Panc1 (cell line): ENCODE results near the gene YTHDF1. TPM values are rescaled to one million over a fixed set of nuclear protein-coding genes. Genes with fewer than 3 reads are reported as not detected.

Experiments used
- ATAC-seq: fragments of 200-7000 bp; cut with Tn5 transposase; 2 replicates; pipeline ENCODE4 v1.9.1; 2020; ENCODE audit warnings: mild to moderate bottlenecking, moderate library complexity
- BruUV-seq: library from RNA; stranded (reverse); fragments of 400-500 nt; replicated peaks from 2 replicates; lab custom pipeline; 2021; lab: Mats Ljungman, UMichigan
- CTCF ChIA-PET: fragments of 300-600 bp; sonication (Branson Sonifier 250); formaldehyde crosslinking; loops from one replicate; lab custom pipeline; 2022; ENCODE audit warnings: antibody characterized with exemption; lab: Charles Lee
- POLR2A ChIA-PET: fragments of 300-600 bp; sonication (Branson Sonifier 250); formaldehyde crosslinking; loops from one replicate; lab custom pipeline; 2022; ENCODE audit warnings: antibody characterized with exemption; lab: Charles Lee
- DNase-seq: peaks from one replicate; pipeline ENCODE4 v3.0.0-alpha.2; 2010; ENCODE audit warnings: low read depth, low spot score
- H3K27ac ChIP-seq: 2 replicates; pipeline ENCODE4 v1.5.1; 2011; ENCODE audit warnings: mild to moderate bottlenecking, low read length, inconsistent platforms
- H3K27me3 ChIP-seq: fragments of 200-500 bp; sonication (Bioruptor generic); 2 replicates; pipeline ENCODE4 v1.6.0; 2014; ENCODE audit warnings: low read length, inconsistent platforms; ENCODE audit not compliant: control insufficient read depth, insufficient read depth
- H3K36me3 ChIP-seq: fragments of 200-500 bp; sonication (Bioruptor generic); 2 replicates; pipeline ENCODE4 v1.5.1; 2014; ENCODE audit warnings: inconsistent platforms, mild to moderate bottlenecking, low read length, moderate library complexity; ENCODE audit not compliant: control insufficient read depth, insufficient read depth
- H3K4me1 ChIP-seq: 2 replicates; pipeline ENCODE4 v1.5.1; 2011; ENCODE audit warnings: inconsistent platforms, mild to moderate bottlenecking, low read length, moderate library complexity; ENCODE audit not compliant: control insufficient read depth, insufficient read depth
- H3K4me3 ChIP-seq, 2 experiments: 2 replicates each; pipeline ENCODE4 v1.5.1; 2011 to 2012; ENCODE audit warnings: low read depth in 2 of 2, low read length in 2 of 2, mild to moderate bottlenecking in 2 of 2, inconsistent platforms in 1 of 2, moderate library complexity in 1 of 2
- H3K9me3 ChIP-seq: fragments of 200-500 bp; sonication (Bioruptor generic); 2 replicates; pipeline ENCODE4 v1.5.1; 2014; ENCODE audit warnings: low read depth, mild to moderate bottlenecking, inconsistent platforms, low read length, moderate library complexity; ENCODE audit not compliant: control insufficient read depth, insufficient read depth
- CTCF ChIP-seq: fragments of 450-650 bp; IDR thresholded peaks from 2 replicates; pipeline ENCODE4 v1.5.1; 2017; ENCODE audit warnings: mild to moderate bottlenecking
- POLR2AphosphoS5 ChIP-seq: IDR thresholded peaks from 2 replicates; pipeline ENCODE4 v1.6.1; 2012; ENCODE audit warnings: mild to moderate bottlenecking, low read depth, low read length, moderate library complexity
- REST ChIP-seq, 2 experiments: IDR thresholded peaks; 2 replicates each; pipeline ENCODE4 v1.6.1; 2011 to 2012; ENCODE audit warnings: low read depth in 2 of 2, control low read depth in 1 of 2, low read length in 1 of 2, mild to moderate bottlenecking in 1 of 2, moderate library complexity in 1 of 2; ENCODE audit not compliant: insufficient read depth in 1 of 2
- TCF7L2 ChIP-seq: IDR thresholded peaks from 2 replicates; pipeline ENCODE4 v1.6.1; 2011; ENCODE audit warnings: mild to moderate bottlenecking, low read depth, low read length, inconsistent platforms
- in situ Hi-C: cut with HindIII; loops from 2 replicates; pipeline ENCODE4 v1.10.0; 2016; ENCODE audit warnings: low sequenced_read_pairs, low pct_unique_long_range_greater_than_20kb
- intact Hi-C: fragments of 100-400 bp; cut with micrococcal nuclease; formaldehyde crosslinking; loops from one replicate; pipeline ENCODE4 v1.10.0; 2022; ENCODE audit not compliant: unreplicated experiment
- total RNA-seq: library from RNA; stranded (reverse); gene quantifications from one replicate; pipeline ENCODE4 v1.2.1, GENCODE V29; 2021; ENCODE audit not compliant: unreplicated experiment

YTHDF1 gene
- total RNA-seq, 1 experiment from 2014 or later: 43.0 TPM

GRCh38 chr20:63248835-63249591 is 33.1 kb upstream of the YTHDF1 start:
- H3K9me3 ChIP-seq: no peaks in the 10 kb centered on the region
- in situ Hi-C loops: no loop called here
- peak overlapping the region; percentile 66 for H3K27ac ChIP-seq
- no peaks in the 10 kb centered on the region for H3K36me3 ChIP-seq
- CTCF ChIA-PET: interaction anchor here (0.7 to 2.2 kb wide), 2 partner anchors 25 to 175 kb away, joined by 3 to 8 read pairs; no protein-coding TSS in a partner anchor
- BruUV-seq: no TSS peak
- intact Hi-C loops: no loop called here
- DNase-seq: no peak
- no peak overlapping the region for H3K4me3 ChIP-seq
- TF ChIP-seq POLR2AphosphoS5: no peak
- TF ChIP-seq TCF7L2: no peak
- H3K27me3 ChIP-seq: no peaks in the 10 kb centered on the region
- peak; percentile 68 for ATAC-seq
- H3K4me1 ChIP-seq: peaks cover 25% of the 10 kb centered on the region
- POLR2A ChIA-PET: no interaction called here

GRCh38 chr20:63247671-63248228 is 31.8 kb upstream of the YTHDF1 start:
- in situ Hi-C loops (no loop called here), intact Hi-C loops (no loop called here)
- CTCF ChIA-PET: interaction anchor here (0.5 to 2.2 kb wide), 2 partner anchors 24 to 29 kb away, joined by 5 to 8 read pairs; no protein-coding TSS in a partner anchor
- BruUV-seq: no TSS peak
- no peak for DNase-seq
- POLR2A ChIA-PET: no interaction called here
- Histone ChIP-seq H3K4me3 (no peak overlapping the region), H3K9me3 (no peaks in the 10 kb centered on the region), H3K36me3 (no peaks in the 10 kb centered on the region), H3K27ac (no peak overlapping the region), H3K4me1 (peaks cover 25% of the 10 kb centered on the region), H3K27me3 (no peaks in the 10 kb centered on the region)
- TF ChIP-seq REST (IDR thresholded peaks at IDR 0.05; ENCODE audit: insufficient read depth in 1 of 2, low read depth in 2 of 2, low read length in 1 of 2) (no peak), POLR2AphosphoS5 (no peak), TCF7L2 (no peak), CTCF (no peak)
- no peak for ATAC-seq
